GM12864 (cell line): ENCODE measurements around the gene VCX3A.
"Not testable (repeated sequence)": the region's sequence is repeated elsewhere in the genome, so short reads cannot be mapped to it uniquely, and the experiment has no call there.

Experiments
- DNase-seq: peaks from one replicate; pipeline ENCODE4 v3.0.0-alpha.2; 2011; ENCODE audit warnings: low read depth
- H3K4me3 ChIP-seq: 2 replicates; pipeline ENCODE4 v1.5.1; 2011; ENCODE audit warnings: mild to moderate bottlenecking, low read depth, low read length, control low read depth
- TF ChIP-seq, protein P1 (sequence below): IDR thresholded peaks from 2 replicates; pipeline ENCODE4 v1.5.1; 2011; ENCODE audit warnings: low read depth, mild to moderate bottlenecking, moderate library complexity, low read length, control low read depth, inconsistent platforms; ENCODE audit errors: missing control alignments

Gene VCX3A

DNA sequence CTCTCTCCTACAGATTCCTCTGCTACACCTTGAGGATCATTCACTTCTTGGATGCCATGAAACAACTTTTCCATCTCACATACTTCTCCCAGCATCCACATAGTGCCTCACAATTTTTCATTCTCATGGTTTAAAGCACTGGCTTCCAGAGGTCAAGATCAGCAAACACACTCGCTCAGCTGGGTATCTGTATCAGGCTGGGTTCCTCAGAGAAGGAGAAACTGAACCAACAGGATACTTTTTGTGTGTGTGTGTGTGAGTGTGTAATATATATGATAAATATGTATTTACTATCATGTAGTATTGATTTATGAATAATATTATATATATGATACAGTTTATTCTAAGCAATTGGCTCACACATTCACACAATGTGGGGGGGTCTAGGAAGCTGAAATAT, at the start of gene VCX3A:
Gene VCX3A, minus strand, starts transcription at position 101 of the 400 bp plus-strand sequence. CDS start 621 bp downstream, outside the sequence.
- H3K4me3 ChIP-seq, DNase-seq: not testable (repeated sequence)

DNA sequence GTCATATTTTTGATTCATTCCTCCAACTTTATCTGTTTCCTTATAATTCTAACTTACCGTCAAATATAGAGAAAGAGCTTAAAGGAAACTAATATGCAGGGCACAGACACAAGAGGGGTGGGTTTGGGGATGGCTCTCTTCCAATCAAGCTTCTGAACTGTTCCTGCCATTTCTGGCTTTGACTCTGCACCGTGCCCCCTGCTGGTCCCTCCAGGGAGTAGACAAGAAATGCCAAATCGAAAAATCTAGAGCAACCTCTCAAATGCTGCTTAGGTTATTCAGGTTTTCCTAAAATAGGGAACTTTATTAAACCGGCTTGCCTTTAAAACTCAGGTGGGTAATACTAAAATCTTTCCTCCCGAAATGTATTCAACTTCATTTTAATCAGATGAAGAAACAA, 39.8 kb upstream of the VCX3A start:
- no peak for DNase-seq
- TF ChIP-seq, protein P1, sequence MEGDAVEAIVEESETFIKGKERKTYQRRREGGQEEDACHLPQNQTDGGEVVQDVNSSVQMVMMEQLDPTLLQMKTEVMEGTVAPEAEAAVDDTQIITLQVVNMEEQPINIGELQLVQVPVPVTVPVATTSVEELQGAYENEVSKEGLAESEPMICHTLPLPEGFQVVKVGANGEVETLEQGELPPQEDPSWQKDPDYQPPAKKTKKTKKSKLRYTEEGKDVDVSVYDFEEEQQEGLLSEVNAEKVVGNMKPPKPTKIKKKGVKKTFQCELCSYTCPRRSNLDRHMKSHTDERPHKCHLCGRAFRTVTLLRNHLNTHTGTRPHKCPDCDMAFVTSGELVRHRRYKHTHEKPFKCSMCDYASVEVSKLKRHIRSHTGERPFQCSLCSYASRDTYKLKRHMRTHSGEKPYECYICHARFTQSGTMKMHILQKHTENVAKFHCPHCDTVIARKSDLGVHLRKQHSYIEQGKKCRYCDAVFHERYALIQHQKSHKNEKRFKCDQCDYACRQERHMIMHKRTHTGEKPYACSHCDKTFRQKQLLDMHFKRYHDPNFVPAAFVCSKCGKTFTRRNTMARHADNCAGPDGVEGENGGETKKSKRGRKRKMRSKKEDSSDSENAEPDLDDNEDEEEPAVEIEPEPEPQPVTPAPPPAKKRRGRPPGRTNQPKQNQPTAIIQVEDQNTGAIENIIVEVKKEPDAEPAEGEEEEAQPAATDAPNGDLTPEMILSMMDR, result no peak
- no peak overlapping the region for H3K4me3 ChIP-seq

DNA sequence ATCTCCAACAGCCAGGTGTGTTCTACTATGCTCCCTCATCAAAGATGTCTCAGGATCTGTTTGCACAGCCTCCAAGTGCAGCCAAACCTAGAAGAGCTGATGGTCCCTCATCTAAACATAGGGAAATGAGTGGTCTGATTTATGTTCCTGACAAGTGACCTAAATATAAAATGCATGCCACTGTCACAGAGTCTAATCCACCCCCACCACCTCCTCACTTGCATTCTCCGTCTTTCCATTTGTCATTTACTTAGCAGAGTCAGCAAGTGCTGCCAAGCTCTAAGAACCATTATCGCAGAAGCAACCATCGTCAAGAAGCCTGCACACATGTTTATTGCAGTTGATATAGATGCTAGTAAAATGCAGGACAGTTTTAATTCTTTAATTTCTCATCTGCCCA, 33.1 kb upstream of the VCX3A start:
- no peak for DNase-seq
- TF ChIP-seq, protein P1, result no peak
- no peak overlapping the region for H3K4me3 ChIP-seq

DNA sequence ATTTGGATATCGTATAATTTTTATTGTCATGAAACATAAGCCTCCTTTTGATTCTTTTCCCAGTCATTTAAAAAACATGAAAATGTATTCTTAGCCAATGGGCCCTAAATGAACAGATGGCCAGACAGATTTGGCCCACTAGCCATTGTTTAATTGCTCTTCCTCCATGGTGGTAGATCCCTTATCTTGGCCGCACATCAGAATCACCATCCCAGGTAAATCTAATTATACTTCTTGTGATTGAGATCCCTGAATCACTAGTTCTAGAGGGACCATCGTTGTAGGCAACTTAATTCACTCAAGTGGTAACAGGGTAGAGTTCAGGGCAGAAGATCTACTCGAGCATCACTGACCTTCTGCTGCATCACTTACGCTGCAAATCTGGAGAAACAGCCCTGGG, 24.1 kb upstream of the VCX3A start:
- H3K4me3 ChIP-seq, result no peak overlapping the region
- DNase-seq, result no peak
- TF ChIP-seq, protein P1, result no peak

DNA sequence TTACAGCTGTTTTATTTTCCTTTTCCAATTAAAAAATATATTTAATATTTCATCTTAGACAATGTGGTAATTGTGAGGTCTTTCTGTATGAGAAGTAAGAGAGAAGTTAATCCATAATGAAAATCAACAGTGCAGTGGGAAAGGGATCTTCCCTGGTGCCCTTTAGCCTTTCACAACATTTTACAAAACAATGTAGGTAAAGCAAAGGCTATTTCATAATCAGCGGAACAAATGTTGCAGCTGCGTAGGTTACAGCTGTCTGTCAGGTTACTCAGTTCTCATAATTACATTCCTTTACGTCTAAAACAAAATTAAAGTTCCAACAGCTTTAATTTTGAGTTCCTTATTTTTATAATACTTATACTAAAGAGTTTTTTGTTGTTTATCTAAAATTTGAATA, 22.8 kb upstream of the VCX3A start:
- no peak for DNase-seq
- TF ChIP-seq, protein P1, result no peak
- H3K4me3 ChIP-seq, result no peak overlapping the region

DNA sequence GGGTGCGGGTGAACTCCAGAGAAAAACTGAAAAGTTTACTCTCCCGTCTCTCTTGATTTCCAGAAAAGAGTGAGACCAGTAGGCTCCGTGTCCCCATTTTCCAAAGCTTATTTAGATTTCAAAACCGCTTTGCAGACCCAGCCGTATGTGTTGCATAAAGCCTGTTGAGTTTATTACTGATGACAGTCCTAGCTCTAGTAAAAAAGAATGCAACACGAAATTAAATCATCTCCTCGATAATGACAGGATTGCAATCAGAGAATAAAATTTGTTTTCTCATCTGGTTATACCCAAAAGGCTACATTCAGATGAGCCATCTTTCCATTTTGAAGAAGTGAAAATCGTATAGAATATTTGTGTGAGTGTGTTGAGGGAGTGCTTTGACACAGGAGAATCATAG, 16.1 kb upstream of the VCX3A start:
- H3K4me3 ChIP-seq, result no peak overlapping the region
- DNase-seq, result no peak
- TF ChIP-seq, protein P1, result no peak

DNA sequence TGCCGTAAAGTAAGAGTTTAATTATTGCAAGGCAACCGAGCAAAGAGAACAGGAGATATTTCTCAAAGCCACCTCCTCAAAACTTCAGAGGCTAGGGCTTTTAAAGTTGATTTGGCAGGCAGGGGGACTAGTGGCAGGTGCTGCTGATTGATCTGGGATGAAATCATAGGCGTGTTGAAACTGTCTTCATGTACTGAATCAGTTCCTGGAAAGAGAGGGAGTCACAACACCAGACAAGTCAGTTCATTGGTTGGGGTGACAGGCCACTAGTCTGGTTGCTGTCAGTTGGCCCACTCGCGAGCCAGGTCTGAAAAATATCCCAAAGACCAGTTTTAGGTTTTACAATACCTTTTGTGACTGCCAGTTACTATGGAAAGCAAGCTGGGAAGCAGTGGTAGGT, 10.8 kb upstream of the VCX3A start:
- TF ChIP-seq, protein P1, result no peak
- no peak for DNase-seq
- no peak overlapping the region for H3K4me3 ChIP-seq

DNA sequence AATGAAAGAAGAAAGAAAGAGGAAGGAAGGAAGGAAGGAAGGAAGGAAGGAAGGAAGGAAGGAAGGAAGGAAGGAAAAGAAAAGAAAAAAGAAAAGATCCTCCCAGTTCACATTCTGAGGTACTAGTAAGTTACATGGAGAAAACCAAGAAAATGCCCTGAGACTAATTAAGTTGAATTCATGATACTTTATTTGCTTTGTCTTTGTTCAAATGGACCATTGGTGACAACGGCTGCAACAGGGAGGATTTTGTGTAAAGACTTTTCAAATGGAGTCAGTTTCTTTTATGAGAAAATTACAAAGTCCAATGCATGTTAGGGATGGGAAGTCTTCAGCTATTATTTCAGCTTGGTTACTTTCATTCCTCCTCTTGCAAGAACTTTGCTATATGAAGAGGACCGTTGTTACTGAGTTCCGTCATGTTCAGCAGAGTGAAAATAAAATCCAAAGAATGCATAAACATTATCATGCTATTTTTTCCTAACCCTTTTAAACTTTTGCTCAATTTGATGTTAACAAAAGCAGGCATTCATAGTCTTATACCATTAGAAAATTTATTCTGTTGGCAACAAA, 8.3 kb downstream of the VCX3A start:
- TF ChIP-seq, protein P1, result no peak
- no peak overlapping the region for H3K4me3 ChIP-seq
- DNase-seq, result no peak
